Loucy (cell line): ENCODE results near the gene NDUFV1.

ENCODE experiments used
- EZH2phosphoT487 ChIP-seq: fragments of 200-600 bp; IDR thresholded peaks from 2 replicates; pipeline ENCODE4 v1.6.1; 2018; ENCODE audit warnings: antibody characterized with exemption, mild to moderate bottlenecking, moderate library complexity, borderline replicate concordance
- TF ChIP-seq, protein P1 (sequence below): fragments of 200-600 bp; sonication (generic); conservative IDR thresholded peaks from 2 replicates; pipeline ENCODE4 v1.5.1; 2014; ENCODE audit warnings: mild to moderate bottlenecking, antibody characterized with exemption, low read length

DNA sequence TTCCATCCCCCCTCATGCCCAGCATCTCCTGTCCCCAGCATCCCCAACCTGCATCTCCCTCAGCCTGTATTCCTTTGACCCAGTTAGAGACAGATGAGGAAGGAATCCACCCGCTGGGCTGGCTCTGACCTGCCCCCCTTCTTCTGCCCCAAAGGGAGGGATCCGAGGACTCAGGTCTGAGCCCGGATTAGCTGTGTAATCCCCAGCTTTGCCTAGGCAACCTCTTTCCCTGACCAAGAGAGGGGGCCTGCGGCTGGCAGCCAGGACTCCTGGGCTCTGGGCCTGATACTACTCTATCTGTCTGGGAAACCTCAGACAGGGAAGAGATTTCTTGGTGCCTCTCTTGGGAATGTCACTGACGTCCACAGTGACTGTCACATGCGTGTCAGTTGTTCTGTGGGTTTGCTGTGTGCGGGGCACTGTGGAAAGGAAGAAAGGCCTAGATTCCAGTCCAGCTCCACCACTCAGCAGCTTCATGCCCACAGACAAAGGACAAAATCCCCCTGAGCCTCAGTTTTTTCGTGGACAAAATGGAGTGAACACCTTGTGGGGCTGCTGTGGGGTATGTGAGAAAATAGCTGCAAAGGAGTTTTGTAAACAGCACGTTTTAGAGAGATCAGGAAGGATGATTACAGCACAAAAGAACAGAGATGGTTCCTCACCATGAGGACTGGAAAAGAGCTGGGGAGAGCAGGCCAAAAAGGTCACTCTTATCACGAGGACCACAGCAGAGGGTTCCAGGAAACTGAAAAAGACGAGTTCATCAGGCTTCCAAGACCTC, 1.3 kb upstream of the NDUFV1 start:
- TF ChIP-seq, protein P1, sequence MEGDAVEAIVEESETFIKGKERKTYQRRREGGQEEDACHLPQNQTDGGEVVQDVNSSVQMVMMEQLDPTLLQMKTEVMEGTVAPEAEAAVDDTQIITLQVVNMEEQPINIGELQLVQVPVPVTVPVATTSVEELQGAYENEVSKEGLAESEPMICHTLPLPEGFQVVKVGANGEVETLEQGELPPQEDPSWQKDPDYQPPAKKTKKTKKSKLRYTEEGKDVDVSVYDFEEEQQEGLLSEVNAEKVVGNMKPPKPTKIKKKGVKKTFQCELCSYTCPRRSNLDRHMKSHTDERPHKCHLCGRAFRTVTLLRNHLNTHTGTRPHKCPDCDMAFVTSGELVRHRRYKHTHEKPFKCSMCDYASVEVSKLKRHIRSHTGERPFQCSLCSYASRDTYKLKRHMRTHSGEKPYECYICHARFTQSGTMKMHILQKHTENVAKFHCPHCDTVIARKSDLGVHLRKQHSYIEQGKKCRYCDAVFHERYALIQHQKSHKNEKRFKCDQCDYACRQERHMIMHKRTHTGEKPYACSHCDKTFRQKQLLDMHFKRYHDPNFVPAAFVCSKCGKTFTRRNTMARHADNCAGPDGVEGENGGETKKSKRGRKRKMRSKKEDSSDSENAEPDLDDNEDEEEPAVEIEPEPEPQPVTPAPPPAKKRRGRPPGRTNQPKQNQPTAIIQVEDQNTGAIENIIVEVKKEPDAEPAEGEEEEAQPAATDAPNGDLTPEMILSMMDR: no peak
- TF ChIP-seq EZH2phosphoT487: no peak
